HG03354 (cell line): ENCODE results near the gene RARA.
"Not testable (repeated sequence)": the region's sequence is repeated elsewhere in the genome, so short reads cannot be mapped to it uniquely, and the experiment has no call there.

Experiments
- ATAC-seq: cut with Tn5 transposase; IDR thresholded peaks from one replicate; pipeline ENCODE4 v1.9.1; 2021; ENCODE audit warnings: mild to moderate bottlenecking; ENCODE audit not compliant: unreplicated experiment, poor library complexity, severe bottlenecking

The RARA gene

DNA sequence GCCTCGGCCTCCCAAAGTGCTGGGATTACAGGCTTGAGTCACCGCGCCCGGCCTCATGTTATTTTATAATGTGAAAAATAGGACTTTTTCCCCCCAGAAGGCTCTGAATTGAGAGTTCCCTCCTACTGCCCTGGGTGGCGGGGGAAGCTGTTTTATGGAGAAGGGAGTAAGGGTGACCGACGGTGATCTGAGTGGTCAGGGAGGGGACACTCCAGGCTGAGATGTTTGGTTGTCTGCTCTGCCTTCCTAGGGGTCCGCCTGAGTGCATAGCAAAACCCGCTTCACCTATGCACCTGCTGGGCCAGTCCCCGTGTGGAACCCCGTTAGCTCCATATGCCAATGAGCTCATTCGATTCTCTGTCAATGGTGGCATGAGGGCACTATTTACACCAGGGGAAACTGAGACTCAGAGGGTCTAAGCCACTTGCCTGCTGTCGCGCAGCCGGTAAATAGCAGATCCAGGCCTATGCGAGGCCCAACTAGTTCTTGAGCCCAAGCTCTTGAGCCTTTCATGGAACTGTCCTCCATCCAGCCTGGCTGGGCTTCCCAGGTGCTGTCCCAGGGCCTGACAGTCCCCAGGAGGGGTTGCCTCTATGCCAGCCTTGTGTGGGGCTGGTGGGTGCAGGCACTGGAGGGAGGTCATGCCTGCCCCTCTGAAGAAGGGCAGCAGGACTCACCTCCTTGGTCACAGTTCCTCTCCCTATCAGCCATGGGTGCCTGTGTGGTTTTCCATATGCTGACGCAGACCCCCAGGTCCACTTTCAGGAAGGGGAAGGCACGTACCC, 57.3 kb downstream of the RARA start:
- no peak for ATAC-seq

- no peak for ATAC-seq
Observed at GRCh38 chr17:40366861-40367518, 58.0 kb downstream of the RARA start.

- not testable (repeated sequence) for ATAC-seq
Observed at GRCh38 chr17:40367728-40368127, 58.7 kb downstream of the RARA start.

DNA sequence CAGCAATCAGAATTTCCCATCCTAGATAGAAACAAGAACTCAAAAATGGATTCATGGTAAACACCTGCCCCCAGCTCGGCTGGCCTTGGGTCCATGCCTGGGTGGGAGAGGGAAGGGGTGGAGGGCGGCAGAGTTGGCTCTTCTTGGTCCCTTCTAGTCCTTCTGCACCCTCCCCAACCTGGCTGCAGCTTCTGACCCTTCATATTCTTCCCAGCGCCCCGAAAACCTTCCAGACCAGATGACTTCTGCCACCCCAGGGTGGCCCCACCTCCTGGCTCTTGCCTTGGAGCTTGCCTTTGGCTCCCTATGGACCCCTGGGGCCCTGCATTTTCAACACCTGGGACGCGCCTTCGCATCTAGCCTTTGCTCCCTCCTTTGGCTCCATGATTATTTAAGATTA, 60.9 kb downstream of the RARA start:
- no peak for ATAC-seq

DNA sequence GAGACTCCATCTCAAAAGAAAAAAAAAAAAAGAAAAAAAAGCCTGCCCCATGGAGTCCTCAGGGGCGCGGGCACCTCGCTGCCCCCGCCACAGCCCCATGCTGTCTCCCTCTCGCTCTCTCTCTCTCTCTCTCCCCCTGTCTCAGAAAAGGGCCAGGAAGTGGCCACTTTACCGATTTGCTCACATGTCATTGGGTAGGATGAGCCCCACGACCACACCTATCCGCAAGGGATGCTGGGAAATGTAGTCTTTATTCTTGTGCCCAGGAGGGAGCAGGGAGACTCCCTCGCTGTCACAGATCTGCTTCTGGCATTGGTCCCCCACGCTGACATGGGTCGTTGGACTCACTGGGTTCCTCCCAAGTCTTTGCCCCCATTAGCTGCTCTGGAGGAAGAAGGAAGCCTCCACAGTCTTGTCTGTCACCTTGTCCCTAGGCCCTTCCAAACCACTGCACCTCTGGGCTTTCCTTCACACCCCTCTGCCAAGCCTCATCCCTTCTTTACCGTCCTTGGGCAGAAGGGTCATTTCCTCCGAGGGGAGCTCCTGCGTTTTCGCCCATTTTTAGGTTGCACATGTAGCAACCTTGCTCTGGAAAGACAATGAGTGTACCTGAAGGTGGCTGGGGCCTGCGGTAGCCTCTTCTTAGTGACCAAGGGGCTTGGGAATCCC, 62.4 kb downstream of the RARA start:
- no peak for ATAC-seq

GRCh38 chr17:40372031-40372430, 63.1 kb downstream of the RARA start:
- no peak for ATAC-seq

DNA sequence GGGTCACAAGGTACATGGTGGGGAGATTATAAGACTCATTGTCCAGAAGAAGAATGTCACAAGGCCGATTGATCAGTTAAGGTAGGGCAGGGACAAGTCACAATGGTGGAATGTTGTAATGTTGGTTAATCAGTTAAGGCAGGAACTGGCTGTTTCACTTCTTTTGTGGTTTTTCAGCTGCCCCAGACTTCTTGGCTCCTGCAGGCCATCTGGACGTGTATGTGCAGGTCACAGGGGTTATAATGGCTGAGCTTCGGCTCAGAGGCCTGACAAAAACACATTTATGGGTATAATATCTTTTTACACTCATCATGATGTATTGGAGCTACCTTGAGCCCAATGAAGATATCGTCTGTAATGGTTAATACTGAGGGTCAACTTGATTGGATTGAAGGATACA, 63.7 kb downstream of the RARA start:
- ATAC-seq: not testable (repeated sequence)

- no peak for ATAC-seq
Observed at GRCh38 chr17:40373324-40373723, 64.3 kb downstream of the RARA start.

- ATAC-seq: no peak
Observed at GRCh38 chr17:40373999-40374398, 65.0 kb downstream of the RARA start.

- no peak for ATAC-seq
Observed at GRCh38 chr17:40374821-40375498, 66.0 kb downstream of the RARA start.

DNA sequence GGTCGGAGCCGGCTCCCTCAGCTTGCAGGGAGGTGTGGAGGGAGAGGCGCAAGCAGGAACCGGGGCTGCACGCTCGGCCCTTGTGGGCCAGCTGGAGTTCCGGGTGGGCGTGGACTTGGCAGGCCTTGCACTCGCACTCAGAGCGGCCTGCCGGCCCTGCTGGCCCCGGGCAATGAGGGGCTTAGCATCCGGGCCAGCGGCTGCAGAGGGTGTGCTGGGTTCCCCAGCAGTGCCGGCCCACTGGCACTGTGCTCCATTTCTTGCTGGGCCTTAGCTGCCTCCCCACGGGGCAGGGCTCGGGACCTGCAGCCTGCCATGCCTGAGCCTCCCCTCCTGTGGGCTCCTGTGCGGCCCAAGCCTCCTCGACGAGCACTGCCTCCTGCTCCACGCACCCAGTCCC, 66.8 kb downstream of the RARA start:
- not testable (repeated sequence) for ATAC-seq

- not testable (repeated sequence) for ATAC-seq
Observed at GRCh38 chr17:40376541-40376940, 67.6 kb downstream of the RARA start.

- ATAC-seq: no peak
Observed at GRCh38 chr17:40377832-40378231, 68.9 kb downstream of the RARA start.

DNA sequence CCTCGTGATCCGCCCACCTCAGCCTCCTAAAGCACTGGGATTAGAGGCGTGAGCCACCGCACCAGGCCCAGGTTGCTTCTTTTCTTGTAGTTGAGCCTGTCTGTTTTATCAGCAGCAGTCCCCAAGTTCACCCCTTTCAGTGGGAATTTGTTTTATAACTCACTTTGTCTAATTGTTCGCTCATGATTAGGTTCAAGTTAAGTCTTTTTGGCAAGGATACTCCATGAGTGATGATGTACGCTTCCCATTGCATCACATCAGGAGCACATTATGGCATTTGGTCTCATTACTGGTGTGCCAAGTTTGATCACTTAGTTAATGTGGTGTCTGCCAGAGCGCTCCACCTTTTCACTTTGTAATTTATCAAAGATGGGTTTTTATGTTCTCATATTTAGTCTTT, 70.0 kb downstream of the RARA start:
- ATAC-seq: no peak

GRCh38 chr17:40382251-40382650, 73.3 kb downstream of the RARA start:
- no peak for ATAC-seq

GRCh38 chr17:40386555-40386954, 77.6 kb downstream of the RARA start:
- not testable (repeated sequence) for ATAC-seq

DNA sequence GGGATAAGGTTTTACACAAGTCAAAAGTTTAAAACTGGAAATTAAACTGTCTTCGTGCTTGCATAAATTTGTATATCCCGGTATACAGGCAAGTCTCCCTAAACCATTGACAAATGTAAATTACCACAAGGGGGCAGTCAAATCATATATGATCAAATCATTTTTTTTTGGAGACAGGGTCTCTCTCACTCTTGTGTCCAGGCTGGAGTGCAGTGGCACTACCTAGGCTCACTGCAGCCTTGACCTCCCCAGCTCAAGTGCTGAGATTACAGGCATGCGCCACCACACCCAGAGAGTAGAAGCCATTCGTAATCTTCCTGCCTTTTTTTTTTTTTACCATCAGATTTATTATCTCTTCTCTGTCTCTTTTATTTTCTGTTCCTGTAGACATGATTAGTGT, 90.2 kb downstream of the RARA start:
- no peak for ATAC-seq

GRCh38 chr17:40402668-40403067, 93.7 kb downstream of the RARA start:
- ATAC-seq: no peak

DNA sequence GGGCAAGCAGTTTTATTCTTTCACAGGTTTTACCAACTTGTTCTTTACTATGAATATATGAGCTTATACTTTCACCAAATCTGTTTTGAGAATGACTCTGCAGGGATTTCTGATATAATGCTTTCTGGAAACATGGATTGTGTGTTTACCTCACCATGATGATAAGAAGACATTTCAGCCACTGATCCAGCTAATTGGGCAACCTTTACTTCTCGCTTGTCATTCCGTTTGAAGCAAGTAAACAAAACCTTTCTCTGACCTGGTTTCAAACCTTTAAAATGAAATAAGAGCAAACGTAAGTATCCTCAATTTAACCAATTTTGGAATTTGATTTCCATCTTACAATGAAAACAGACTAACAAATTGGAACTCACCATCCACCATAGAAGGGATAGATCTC, 95.0 kb downstream of the RARA start:
- ATAC-seq: no peak
